Esophagus squamous epithelium (tissue), 4 donors: ENCODE results near the gene BRI3BP.
"Not testable (repeated sequence)": the region's sequence is repeated elsewhere in the genome, so short reads cannot be mapped to it uniquely, and the experiment has no call there.

Experiments used
- POLR2A ChIP-seq, 4 donors: fragments of 450-650 bp; IDR thresholded peaks; one replicate each; pipeline ENCODE4 v1.6.1; 2017; ENCODE audit warnings: antibody characterized with exemption in 4 of 4, mild to moderate bottlenecking in 4 of 4, moderate library complexity in 3 of 4
- TF ChIP-seq, protein P1 (sequence below), 6 experiments: fragments of 450-650 bp in 4 of 6; fragments of 200-600 bp in 2 of 6; sonication (generic) in 2 of 6; IDR thresholded peaks; one replicate each; pipeline ENCODE4 v1.5.1; 2016 to 2019; ENCODE audit warnings: antibody characterized with exemption in 6 of 6, mild to moderate bottlenecking in 4 of 6, moderate library complexity in 4 of 6

DNA sequence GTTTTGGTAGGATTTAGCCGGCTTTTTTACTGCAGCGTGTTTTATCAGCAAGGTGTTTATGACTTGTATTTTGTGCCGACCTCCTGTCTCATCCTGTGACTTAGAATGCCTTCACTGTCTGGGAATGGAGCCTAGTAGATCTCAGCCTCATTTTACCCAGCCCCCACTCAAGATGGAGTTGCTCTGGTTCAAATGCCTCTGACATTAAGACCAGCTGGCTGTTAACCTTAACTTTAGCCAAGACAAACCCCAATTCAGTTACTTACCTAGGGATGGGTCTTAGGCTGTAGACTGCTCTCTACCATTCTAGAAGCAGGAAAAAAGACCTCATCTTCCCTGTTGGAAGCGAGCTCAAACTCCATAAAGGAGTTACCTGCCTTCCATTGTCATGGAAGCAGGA lies 70.1 kb downstream of the BRI3BP start:
- TF ChIP-seq, protein P1, sequence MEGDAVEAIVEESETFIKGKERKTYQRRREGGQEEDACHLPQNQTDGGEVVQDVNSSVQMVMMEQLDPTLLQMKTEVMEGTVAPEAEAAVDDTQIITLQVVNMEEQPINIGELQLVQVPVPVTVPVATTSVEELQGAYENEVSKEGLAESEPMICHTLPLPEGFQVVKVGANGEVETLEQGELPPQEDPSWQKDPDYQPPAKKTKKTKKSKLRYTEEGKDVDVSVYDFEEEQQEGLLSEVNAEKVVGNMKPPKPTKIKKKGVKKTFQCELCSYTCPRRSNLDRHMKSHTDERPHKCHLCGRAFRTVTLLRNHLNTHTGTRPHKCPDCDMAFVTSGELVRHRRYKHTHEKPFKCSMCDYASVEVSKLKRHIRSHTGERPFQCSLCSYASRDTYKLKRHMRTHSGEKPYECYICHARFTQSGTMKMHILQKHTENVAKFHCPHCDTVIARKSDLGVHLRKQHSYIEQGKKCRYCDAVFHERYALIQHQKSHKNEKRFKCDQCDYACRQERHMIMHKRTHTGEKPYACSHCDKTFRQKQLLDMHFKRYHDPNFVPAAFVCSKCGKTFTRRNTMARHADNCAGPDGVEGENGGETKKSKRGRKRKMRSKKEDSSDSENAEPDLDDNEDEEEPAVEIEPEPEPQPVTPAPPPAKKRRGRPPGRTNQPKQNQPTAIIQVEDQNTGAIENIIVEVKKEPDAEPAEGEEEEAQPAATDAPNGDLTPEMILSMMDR (IDR thresholded peaks at IDR 0.05) = not testable (repeated sequence)
- TF ChIP-seq POLR2A (IDR thresholded peaks at IDR 0.05) = not testable (repeated sequence)
